Urothelium cell line (cell line): ENCODE results near the gene CCDC87.
"Not testable (repeated sequence)": the region's sequence is repeated elsewhere in the genome, so short reads cannot be mapped to it uniquely, and the experiment has no call there.

Source experiments
- DNase-seq: peaks from one replicate; pipeline ENCODE4 v3.0.0; 2011; ENCODE audit warnings: low spot score, mixed read lengths
- FAIRE-seq: peaks from 2 replicates; lab custom pipeline; 2011; peaks lifted over from hg19 to GRCh38; lab: Jason Lieb, UNC

Gene CCDC87, protein sequence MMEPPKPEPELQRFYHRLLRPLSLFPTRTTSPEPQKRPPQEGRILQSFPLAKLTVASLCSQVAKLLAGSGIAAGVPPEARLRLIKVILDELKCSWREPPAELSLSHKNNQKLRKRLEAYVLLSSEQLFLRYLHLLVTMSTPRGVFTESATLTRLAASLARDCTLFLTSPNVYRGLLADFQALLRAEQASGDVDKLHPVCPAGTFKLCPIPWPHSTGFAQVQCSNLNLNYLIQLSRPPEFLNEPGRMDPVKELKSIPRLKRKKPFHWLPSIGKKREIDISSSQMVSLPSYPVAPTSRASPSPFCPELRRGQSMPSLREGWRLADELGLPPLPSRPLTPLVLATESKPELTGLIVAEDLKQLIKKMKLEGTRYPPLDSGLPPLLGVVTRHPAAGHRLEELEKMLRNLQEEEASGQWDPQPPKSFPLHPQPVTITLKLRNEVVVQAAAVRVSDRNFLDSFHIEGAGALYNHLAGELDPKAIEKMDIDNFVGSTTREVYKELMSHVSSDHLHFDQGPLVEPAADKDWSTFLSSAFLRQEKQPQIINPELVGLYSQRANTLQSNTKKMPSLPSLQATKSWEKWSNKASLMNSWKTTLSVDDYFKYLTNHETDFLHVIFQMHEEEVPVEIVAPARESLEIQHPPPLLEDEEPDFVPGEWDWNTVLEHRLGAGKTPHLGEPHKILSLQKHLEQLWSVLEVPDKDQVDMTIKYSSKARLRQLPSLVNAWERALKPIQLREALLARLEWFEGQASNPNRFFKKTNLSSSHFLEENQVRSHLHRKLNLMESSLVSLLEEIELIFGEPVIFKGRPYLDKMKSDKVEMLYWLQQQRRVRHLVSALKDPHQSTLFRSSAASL

GRCh38 chr11:66592457-66593302, at the start of gene CCDC87, which contains the start of gene CCS:
CCDC87 (minus strand) TSS chr11:66593063; CDS start chr11:66593015, 48 bp downstream.
CCS (plus strand) TSS chr11:66593185; CDS start chr11:66593262, 77 bp downstream.
- DNase-seq (peak; percentile 100), FAIRE-seq (peak; percentile 42)

DNA sequence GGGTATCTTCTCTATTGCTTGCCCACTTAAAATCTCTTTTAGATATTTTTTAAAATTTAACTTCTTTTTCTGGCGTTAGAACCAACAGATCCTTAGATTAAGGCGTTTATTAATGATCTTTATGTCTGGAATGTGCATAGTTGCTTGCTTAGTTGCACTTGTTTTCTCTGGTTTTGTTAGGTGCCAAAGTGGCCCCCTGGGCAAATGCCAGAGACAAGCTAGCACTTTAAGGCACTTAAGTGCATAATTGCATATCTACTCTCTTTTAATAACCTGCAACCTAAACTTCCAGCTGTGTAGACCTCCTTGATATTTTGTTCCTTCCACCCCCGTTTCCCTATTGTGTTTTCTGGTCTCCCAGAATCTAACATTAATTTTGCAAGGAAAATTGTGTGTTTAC, 49.0 kb upstream of the CCDC87 start:
- FAIRE-seq: no peak

GRCh38 chr11:66639814-66640340, 47.0 kb upstream of the CCDC87 start:
- DNase-seq: not testable (repeated sequence)

More for the DNA sequence above, 49.0 kb upstream of the CCDC87 start:
- no peak for DNase-seq

DNA sequence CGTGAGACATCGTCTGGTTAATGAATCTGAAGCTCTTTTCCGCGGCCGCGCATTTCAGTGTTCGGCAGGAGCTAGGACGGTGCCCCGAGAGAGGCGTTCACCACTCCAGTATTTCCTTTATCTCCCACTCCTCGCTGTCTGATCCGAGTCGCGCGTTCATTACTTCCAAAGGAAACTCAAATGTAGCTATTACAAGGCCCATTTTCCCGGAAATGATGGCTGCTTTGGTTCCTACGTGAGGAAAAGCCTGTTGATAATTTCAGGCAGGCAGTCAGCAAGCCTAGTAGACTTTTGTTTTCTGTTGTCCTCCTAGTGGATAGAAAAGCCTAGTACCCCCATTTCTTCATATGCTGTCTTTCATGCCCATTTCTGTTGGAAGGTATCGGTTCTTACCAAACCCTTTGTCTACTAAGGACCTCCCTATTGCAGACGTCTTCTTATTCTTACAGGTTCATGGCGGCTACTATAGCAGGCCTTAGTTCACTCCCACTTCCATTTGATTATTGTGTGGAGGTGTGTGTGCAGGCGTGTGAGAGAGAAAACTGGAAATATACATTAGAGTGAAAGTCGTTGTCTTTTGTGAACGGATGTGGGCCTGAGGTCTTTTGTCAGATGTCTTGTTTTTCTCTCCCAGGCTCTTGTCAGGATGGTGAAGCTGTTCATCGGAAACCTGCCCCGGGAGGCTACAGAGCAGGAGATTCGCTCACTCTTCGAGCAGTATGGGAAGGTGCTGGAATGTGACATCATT, 46.4 kb upstream of the CCDC87 start:
- no peak for DNase-seq
- no peak for FAIRE-seq

More at GRCh38 chr11:66639814-66640340, 47.0 kb upstream of the CCDC87 start:
- peak; percentile 9 for FAIRE-seq

GRCh38 chr11:66638177-66639065, 45.6 kb upstream of the CCDC87 start, which contains the start of gene RBM4:
RBM4 (plus strand) TSS chr11:66638703; CDS start chr11:66639712, 1,009 bp downstream.
- DNase-seq: peak; percentile 98
- no peak for FAIRE-seq

- FAIRE-seq (no peak), DNase-seq (no peak)
Observed at GRCh38 chr11:66637557-66638176, 44.8 kb upstream of the CCDC87 start.

DNA sequence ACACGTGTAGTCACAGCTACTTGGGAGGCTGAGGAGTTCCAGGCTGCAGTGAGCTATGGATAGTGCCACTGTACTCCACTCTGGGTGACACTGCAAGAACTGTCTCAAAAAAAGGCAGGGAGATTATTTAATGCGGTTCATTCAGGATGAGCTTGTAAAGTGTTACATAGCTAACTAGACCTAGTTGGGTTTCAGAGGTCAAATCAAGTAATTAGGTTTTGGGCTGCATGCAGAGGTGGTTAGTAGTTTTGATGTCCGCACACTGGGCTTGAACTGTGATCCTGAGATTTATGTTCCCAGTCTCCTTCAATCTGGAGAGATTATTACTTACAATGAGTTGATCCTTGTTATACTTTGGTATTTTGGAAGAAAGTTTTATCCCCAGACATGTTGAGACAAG, 43.5 kb upstream of the CCDC87 start:
- no peak for DNase-seq
- no peak for FAIRE-seq

DNA sequence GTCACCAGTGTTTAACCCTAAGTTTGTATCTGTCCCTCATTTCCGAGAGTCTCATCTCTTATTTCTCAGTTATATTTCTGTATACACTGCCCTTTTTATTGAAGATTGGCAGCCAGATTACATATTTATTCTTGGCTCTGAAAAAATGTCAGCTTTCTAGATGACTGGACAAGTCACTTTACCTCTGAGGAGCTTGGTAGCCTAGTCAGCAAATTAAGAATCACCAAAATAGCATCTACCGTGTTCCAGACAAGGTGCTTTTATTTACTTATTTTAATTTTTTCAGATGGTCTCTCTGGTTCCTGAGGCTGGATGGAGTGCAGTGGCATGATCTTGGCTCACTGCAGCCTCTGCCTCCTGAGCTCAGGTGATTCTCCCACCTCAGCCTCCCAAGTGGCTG, 40.1 kb upstream of the CCDC87 start:
- DNase-seq (no peak), FAIRE-seq (no peak)

DNA sequence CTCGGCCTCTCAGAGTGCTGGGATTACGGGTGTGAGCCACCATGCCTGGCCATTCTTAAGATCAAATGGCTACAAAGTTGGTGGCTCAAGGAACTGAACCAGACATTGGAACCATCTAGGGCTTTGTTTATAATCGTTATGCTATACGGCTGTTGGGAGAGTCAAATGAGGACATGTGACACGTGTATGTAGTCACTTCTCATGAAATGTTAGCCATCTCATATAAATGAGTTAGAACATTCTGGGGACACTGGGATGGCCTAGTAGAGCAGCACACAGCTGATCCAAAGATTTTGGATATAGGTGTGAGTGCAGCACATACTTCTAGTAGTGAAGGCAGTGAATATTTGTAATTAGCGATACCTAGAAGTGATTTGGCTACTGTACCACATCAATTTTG, 39.0 kb upstream of the CCDC87 start:
- no peak for DNase-seq
- no peak for FAIRE-seq

DNA sequence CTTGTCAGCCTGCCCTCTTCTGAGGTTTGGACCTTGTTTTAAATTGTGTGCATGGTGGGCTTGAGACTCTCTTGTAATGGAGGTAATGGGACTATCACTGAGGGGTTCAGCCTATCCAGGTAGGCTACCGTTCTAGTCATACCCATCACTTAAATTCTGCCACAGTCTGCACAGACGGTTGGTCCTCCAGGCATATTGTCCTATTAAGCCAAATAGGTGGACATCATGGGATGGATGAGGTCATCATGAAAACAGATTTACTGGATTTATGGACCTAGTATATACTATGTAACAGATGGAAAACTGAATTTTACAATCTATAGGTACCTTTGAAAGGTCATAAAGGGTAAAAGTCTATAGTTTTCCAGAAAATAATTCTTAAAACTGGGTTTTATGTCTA, 36.5 kb upstream of the CCDC87 start:
- FAIRE-seq: no peak
- DNase-seq: no peak

DNA sequence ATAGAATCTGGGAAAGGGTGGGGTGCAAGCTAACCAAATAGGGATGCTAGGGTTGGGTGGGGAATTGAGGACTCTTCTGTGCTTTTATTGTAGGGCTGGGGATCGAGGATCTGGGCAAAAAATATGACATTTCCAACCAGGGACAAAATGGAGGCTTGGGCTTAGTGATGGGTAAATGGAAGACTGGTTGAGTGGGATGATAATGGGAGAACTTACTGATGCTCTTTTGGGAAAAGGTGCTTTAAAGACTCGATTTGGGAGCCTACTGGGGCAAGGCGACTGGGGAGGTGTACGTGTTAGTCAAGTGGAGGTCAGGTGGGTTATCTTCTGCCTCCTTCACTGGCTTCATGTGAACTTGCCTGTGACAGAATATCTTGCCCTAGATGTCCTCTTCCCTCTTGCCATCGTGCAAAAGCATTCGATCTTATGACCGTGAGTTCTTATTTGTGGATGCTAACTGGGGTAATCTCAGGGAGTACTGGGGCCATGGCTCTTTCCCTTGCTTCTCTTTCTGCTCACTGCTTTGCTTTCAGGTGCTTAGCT, 35.3 kb upstream of the CCDC87 start:
- no peak for DNase-seq
- no peak for FAIRE-seq

DNA sequence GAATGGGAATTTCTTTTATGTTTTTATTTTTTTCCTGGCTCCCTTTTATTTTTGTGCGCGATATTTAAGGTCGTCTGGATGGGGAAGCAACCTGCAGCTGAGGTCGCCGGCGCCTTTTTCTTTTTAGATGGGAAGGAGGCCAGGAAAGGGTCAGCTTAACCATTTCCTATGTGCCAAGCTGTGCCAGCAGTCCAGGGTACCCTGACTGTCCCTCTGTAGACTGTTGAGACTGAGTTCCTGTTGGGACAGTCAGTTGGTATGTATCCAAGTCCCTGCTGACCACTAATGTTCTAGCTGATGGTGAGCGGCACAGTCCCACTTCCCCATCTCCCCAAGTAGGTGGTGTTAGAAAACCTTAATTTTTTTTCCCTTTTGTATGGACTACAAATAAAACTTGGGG, 34.1 kb upstream of the CCDC87 start:
- no peak for FAIRE-seq
- DNase-seq: no peak

- FAIRE-seq (no peak), DNase-seq (no peak)
Observed at GRCh38 chr11:66626382-66626781, 33.5 kb upstream of the CCDC87 start.

DNA sequence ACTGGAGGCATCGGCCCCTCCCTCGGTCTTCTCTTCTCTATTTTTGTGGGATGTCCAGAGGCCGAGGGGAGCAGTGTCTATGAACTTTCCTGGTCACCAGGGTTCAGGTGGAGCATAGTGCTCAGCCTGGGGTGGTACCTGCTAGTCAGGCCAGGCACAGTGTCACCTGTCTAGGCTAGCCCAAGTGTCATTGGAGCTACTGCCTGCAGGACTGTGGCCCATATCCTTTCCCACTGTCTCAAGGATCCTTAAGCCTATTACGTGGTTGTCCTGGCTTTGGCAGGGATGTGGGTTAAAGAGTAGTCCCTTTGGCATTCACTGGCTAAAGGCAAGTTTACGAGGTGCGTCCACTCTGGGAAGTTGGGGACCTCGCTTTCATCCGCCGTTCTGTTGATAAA, 32.9 kb upstream of the CCDC87 start:
- FAIRE-seq: no peak

DNA sequence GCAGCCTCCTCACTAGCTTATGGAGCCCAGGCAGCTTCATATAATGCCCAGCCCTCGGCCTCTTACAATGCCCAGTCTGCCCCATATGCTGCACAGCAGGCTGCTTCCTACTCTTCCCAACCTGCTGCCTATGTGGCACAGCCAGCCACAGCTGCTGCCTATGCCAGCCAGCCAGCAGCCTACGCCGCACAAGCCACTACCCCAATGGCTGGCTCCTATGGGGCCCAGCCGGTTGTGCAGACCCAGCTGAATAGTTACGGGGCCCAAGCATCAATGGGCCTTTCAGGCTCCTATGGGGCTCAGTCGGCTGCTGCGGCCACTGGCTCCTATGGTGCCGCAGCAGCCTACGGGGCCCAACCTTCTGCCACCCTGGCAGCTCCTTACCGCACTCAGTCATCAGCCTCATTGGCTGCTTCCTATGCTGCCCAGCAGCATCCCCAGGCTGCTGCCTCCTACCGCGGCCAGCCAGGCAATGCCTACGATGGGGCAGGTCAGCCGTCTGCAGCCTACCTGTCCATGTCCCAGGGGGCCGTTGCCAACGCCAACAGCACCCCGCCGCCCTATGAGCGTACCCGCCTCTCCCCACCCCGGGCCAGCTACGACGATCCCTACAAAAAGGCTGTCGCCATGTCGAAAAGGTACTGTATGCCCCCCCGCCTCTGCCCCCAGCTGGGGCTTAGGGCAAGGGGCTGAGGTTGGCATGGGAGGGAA, 32.3 kb upstream of the CCDC87 start:
- no peak for FAIRE-seq

More for the DNA sequence above, 32.9 kb upstream of the CCDC87 start:
- no peak for DNase-seq

GRCh38 chr11:66624450-66624849, 31.6 kb upstream of the CCDC87 start:
- FAIRE-seq (no peak), DNase-seq (no peak)

More for the DNA sequence above, 32.3 kb upstream of the CCDC87 start:
- no peak for DNase-seq

DNA sequence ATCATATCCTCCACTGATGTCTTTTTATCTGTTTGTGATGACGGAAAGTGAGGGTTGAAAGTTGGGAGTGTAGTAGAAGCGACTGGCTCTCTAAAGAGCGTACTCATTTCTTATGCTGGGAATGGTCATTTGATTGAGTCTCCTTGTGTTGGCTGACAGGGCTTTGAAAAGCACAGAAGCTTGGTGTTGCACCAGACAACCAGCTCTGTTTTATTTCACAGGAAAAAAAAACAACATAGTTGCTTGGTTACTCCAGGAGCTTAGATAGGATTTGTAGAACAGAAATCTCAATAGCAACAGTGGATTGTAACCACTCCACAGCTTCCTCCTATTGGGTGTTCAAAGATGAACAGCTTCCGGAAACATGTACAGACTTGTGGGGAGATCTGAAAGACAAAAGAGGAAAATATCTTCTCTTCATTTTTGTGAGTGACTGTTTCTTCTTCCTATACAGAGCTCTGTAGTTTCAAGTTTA, 26.3 kb upstream of the CCDC87 start:
- FAIRE-seq (no peak), DNase-seq (no peak)
